GM23338 (cell line): ENCODE data around the gene EFCAB6. TPM values are rescaled to one million over a fixed set of nuclear protein-coding genes. Genes with fewer than 3 reads are reported as not detected.

Source experiments
- ATAC-seq: fragments of 200-7000 bp; cut with Tn5 transposase; 3 replicates; pipeline ENCODE4 v1.9.1; 2020
- DNase-seq: peaks from one replicate; pipeline ENCODE4 v3.0.0-alpha.2; 2015; ENCODE audit warnings: low spot score
- H2AFZ ChIP-seq: fragments of 200-600 bp; sonication (generic); 2 replicates; pipeline ENCODE4 v1.8.0; 2016; ENCODE audit warnings: antibody characterized with exemption, mild to moderate bottlenecking, moderate library complexity
- H3F3A ChIP-seq: fragments of 200-600 bp; sonication (generic); replicated peaks from 2 replicates; pipeline ENCODE4 v1.8.0; 2017; ENCODE audit warnings: antibody characterized with exemption, mixed run types, low read depth
- H3K27ac ChIP-seq: fragments of 200-600 bp; sonication (generic); 2 replicates; pipeline ENCODE4 v1.6.1; 2016; ENCODE audit warnings: low read depth
- H3K27me3 ChIP-seq: fragments of 200-600 bp; sonication (generic); 2 replicates; pipeline ENCODE4 v1.8.0; 2016; ENCODE audit warnings: mild to moderate bottlenecking, mixed run types, moderate library complexity; ENCODE audit not compliant: insufficient read depth
- H3K36me3 ChIP-seq: fragments of 200-600 bp; sonication (generic); 2 replicates; pipeline ENCODE4 v1.8.0; 2016; ENCODE audit warnings: mild to moderate bottlenecking; ENCODE audit not compliant: insufficient read depth
- H3K4me1 ChIP-seq: fragments of 200-600 bp; sonication (generic); 2 replicates; pipeline ENCODE4 v1.8.0; 2016; ENCODE audit warnings: mild to moderate bottlenecking, moderate library complexity; ENCODE audit not compliant: insufficient read depth
- H3K4me2 ChIP-seq: fragments of 200-600 bp; sonication (generic); 2 replicates; pipeline ENCODE4 v1.7.1; 2017; ENCODE audit warnings: mixed run types
- H3K4me3 ChIP-seq: fragments of 200-600 bp; sonication (generic); 2 replicates; pipeline ENCODE4 v1.6.1; 2016; ENCODE audit warnings: mixed run types
- H3K79me2 ChIP-seq: fragments of 200-600 bp; sonication (generic); replicated peaks from 2 replicates; pipeline ENCODE4 v1.8.0; 2017; ENCODE audit warnings: mild to moderate bottlenecking; ENCODE audit not compliant: insufficient read depth
- H3K9me2 ChIP-seq: fragments of 200-600 bp; sonication (generic); 2 replicates; pipeline ENCODE4 v1.8.0; 2017; ENCODE audit not compliant: insufficient read depth
- H4K20me1 ChIP-seq: fragments of 200-600 bp; sonication (generic); replicated peaks from 2 replicates; pipeline ENCODE4 v1.8.0; 2017; ENCODE audit warnings: mild to moderate bottlenecking; ENCODE audit not compliant: insufficient read depth
- H3K27ac Mint-ChIP-seq: 2 replicates; pipeline ENCODE4 v1.8.0; 2020; ENCODE audit warnings: inconsistent platforms, mild to moderate bottlenecking, moderate library complexity, mixed read lengths
- H3K27me3 Mint-ChIP-seq: 3 replicates; pipeline ENCODE4 v1.8.0; 2022; ENCODE audit warnings: low read depth, mild to moderate bottlenecking, moderate library complexity, mixed read lengths, inconsistent platforms; ENCODE audit not compliant: insufficient read depth, poor library complexity
- H3K36me3 Mint-ChIP-seq: 3 replicates; pipeline ENCODE4 v1.8.0; 2021; ENCODE audit warnings: low read depth, mild to moderate bottlenecking, inconsistent platforms, moderate library complexity, mixed read lengths
- H3K4me1 Mint-ChIP-seq: 3 replicates; pipeline ENCODE4 v1.8.0; 2020; ENCODE audit warnings: mild to moderate bottlenecking, inconsistent platforms, mixed read lengths
- H3K4me3 Mint-ChIP-seq: 3 replicates; pipeline ENCODE4 v1.8.0; 2021; ENCODE audit warnings: moderate library complexity, mild to moderate bottlenecking, inconsistent platforms, mixed read lengths
- H3K9me3 Mint-ChIP-seq: 3 replicates; pipeline ENCODE4 v1.8.0; 2020; ENCODE audit warnings: moderate library complexity, mild to moderate bottlenecking, inconsistent platforms, mixed read lengths
- CTCF ChIP-seq, 2 experiments: fragments of 200-600 bp in 1 of 2; sonication (generic) in 1 of 2; conservative IDR thresholded peaks; 2 replicates each; pipeline versions ENCODE4 v1.5.1 to v1.6.1; 2016 to 2017; ENCODE audit warnings: antibody characterized with exemption in 2 of 2, low read depth in 2 of 2, mild to moderate bottlenecking in 2 of 2, moderate library complexity in 1 of 2
- ETS1 ChIP-seq: IDR thresholded peaks from 2 replicates; pipeline ENCODE4 v1.6.1; 2016; ENCODE audit warnings: antibody characterized with exemption
- EZH2 ChIP-seq: fragments of 200-600 bp; sonication (generic); IDR thresholded peaks from one replicate; pipeline ENCODE4 v1.8.0; 2017; ENCODE audit warnings: antibody characterized with exemption, mild to moderate bottlenecking, low read depth; ENCODE audit not compliant: unreplicated experiment
- EZH2phosphoT487 ChIP-seq: fragments of 200-600 bp; sonication (generic); IDR thresholded peaks from one replicate; pipeline ENCODE4 v1.8.1; 2018; ENCODE audit warnings: antibody characterized with exemption; ENCODE audit not compliant: unreplicated experiment
- POLR2AphosphoS5 ChIP-seq: IDR thresholded peaks from 2 replicates; pipeline ENCODE4 v1.6.1; 2016; ENCODE audit warnings: antibody characterized with exemption, low read depth
- REST ChIP-seq: IDR thresholded peaks from one replicate; pipeline ENCODE4 v1.6.1; 2018; ENCODE audit warnings: antibody characterized with exemption; ENCODE audit not compliant: unreplicated experiment
- STAT1 ChIP-seq: IDR thresholded peaks from one replicate; pipeline ENCODE4 v1.6.1; 2016; ENCODE audit warnings: antibody characterized with exemption; ENCODE audit not compliant: unreplicated experiment
- ZNF331 ChIP-seq: fragments of 250-450 bp; sonication (Bioruptor Pico); IDR thresholded peaks from 2 replicates; pipeline ENCODE4 v1.5.0; 2020; ENCODE audit warnings: low read depth, mild to moderate bottlenecking, moderate library complexity
- ZNF462 ChIP-seq: fragments of 250-450 bp; sonication (Bioruptor Pico); IDR thresholded peaks from 2 replicates; pipeline ENCODE4 v1.5.0; 2020; ENCODE audit warnings: mild to moderate bottlenecking, moderate library complexity
- polyA plus RNA-seq: library from polyadenylated mRNA; unstranded; fragments of >200 nt; fragmentation: Nextera tagmentation; extraction: Ambion mirVana; gene quantifications from 2 replicates; pipeline ENCODE4 v1.2.1, GENCODE V29; 2016
- total RNA-seq: library from RNA; depleted of rRNA; stranded (reverse); fragments of >200 nt; shearing (Covaris generic); gene quantifications from 2 replicates; pipeline ENCODE4 v1.2.3, GENCODE V29; 2014

EFCAB6 gene
- total and polyA plus RNA-seq, 2 experiments from 2014 or later = 1.1 to 1.8 TPM

GRCh38 chr22:43846966-43847365 lies 34.9 kb upstream of the EFCAB6 start:
- peaks cover 73% of the 10 kb centered on the region for H3K79me2 ChIP-seq
- Mint-ChIP-seq H3K4me1 (peaks cover 41% of the 10 kb centered on the region), H3K4me3 (no peak overlapping the region), H3K36me3 (no peaks in the 10 kb centered on the region; the same call in 2 of the 3 replicates), H3K27me3 (peaks cover 7% of the 10 kb centered on the region), H3K9me3 (no peaks in the 10 kb centered on the region; the same call in 2 of the 3 replicates), H3K27ac (no peak overlapping the region)
- H3K4me2 ChIP-seq = no peak overlapping the region
- no peaks in the 10 kb centered on the region for H3F3A ChIP-seq
- ATAC-seq = no peak
- H3K4me3 ChIP-seq = no peak overlapping the region
- H3K4me1 ChIP-seq = no peaks in the 10 kb centered on the region
- H3K9me2 ChIP-seq = no peaks in the 10 kb centered on the region
- TF ChIP-seq EZH2 (no peak), ZNF462 (CRISPR knock-in tag) (no peak), CTCF (conservative IDR thresholded peaks at IDR 0.05; ENCODE audit: low read depth in 2 of 2) (no peak), REST (no peak), ETS1 (no peak), POLR2AphosphoS5 (no peak), ZNF331 (CRISPR knock-in tag) (no peak), STAT1 (no peak), EZH2phosphoT487 (no peak)
- no peak overlapping the region for H3K27ac ChIP-seq
- no peak for DNase-seq
- H4K20me1 ChIP-seq = peaks cover 3% of the 10 kb centered on the region
- H2AFZ ChIP-seq = no peak overlapping the region
- no peaks in the 10 kb centered on the region for H3K27me3 ChIP-seq
- no peaks in the 10 kb centered on the region for H3K36me3 ChIP-seq
